Neural cell (in vitro differentiated cells): ENCODE measurements around the gene SPATA22.

ENCODE experiments used
- EP300 ChIP-seq: fragments of 450-650 bp; conservative IDR thresholded peaks from 2 replicates; pipeline ENCODE4 v1.6.1; 2014; ENCODE audit warnings: antibody characterized with exemption, mild to moderate bottlenecking, moderate library complexity; ENCODE audit not compliant: poor library complexity, severe bottlenecking
- EZH2 ChIP-seq: fragments of 200-600, 300-800 bp; shearing (Covaris generic), sonication (generic); IDR thresholded peaks from 2 replicates; pipeline ENCODE4 v1.6.1; 2014; ENCODE audit warnings: antibody characterized with exemption, low read length, borderline replicate concordance, mild to moderate bottlenecking; ENCODE audit not compliant: insufficient read depth, poor library complexity, severe bottlenecking
- MXI1 ChIP-seq: fragments of 450-650 bp; conservative IDR thresholded peaks from 2 replicates; pipeline ENCODE4 v1.6.1; 2014; ENCODE audit warnings: antibody characterized with exemption, mild to moderate bottlenecking; ENCODE audit not compliant: poor library complexity, severe bottlenecking
- POLR2AphosphoS5 ChIP-seq: IDR thresholded peaks from 2 replicates; pipeline ENCODE4 v1.6.1; 2012
- RAD21 ChIP-seq: fragments of 450-650 bp; conservative IDR thresholded peaks from 2 replicates; pipeline ENCODE4 v1.6.1; 2014; ENCODE audit warnings: antibody characterized with exemption, mild to moderate bottlenecking, moderate library complexity
- SMC3 ChIP-seq: fragments of 450-650 bp; conservative IDR thresholded peaks from 2 replicates; pipeline ENCODE4 v1.6.1; 2014; ENCODE audit warnings: antibody characterized with exemption, mild to moderate bottlenecking, moderate library complexity; ENCODE audit not compliant: poor library complexity
- TAF1 ChIP-seq: IDR thresholded peaks from 2 replicates; pipeline ENCODE4 v1.6.1; 2012; ENCODE audit warnings: low read depth
- TF ChIP-seq, protein P1 (sequence below): fragments of 450-650 bp; IDR thresholded peaks from 2 replicates; pipeline ENCODE4 v1.5.1; 2014; ENCODE audit warnings: antibody characterized with exemption, mild to moderate bottlenecking, moderate library complexity; ENCODE audit not compliant: poor library complexity, severe bottlenecking
- TF ChIP-seq, protein P2 (sequence below): IDR thresholded peaks from 2 replicates; pipeline ENCODE4 v1.6.1; 2012; ENCODE audit warnings: borderline replicate concordance

DNA sequence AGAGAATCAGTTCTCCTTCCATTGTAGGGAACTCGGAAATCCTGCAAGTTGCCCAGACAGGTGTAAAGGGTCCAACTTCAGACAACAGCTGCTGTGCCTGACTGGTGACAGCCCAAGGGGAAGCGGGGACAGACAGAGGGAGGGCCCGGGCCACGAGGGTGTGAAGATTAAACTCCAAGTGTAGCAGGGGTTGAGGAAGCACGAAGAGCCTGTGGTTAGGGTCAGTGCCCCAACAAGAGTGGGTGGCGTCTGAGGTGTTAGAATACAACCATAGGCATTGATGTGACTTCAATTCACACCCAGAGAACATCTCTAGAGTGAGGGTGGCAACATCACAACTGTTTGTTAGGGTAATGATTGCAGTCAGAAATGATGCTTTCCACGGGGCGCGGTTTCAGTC, 43.3 kb upstream of the SPATA22 start:
- TF ChIP-seq, protein P1, sequence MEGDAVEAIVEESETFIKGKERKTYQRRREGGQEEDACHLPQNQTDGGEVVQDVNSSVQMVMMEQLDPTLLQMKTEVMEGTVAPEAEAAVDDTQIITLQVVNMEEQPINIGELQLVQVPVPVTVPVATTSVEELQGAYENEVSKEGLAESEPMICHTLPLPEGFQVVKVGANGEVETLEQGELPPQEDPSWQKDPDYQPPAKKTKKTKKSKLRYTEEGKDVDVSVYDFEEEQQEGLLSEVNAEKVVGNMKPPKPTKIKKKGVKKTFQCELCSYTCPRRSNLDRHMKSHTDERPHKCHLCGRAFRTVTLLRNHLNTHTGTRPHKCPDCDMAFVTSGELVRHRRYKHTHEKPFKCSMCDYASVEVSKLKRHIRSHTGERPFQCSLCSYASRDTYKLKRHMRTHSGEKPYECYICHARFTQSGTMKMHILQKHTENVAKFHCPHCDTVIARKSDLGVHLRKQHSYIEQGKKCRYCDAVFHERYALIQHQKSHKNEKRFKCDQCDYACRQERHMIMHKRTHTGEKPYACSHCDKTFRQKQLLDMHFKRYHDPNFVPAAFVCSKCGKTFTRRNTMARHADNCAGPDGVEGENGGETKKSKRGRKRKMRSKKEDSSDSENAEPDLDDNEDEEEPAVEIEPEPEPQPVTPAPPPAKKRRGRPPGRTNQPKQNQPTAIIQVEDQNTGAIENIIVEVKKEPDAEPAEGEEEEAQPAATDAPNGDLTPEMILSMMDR, result no peak
- TF ChIP-seq EZH2 (no peak), SMC3 (no peak), EP300 (no peak), RAD21 (no peak), POLR2AphosphoS5 (no peak), TAF1 (no peak), MXI1 (no peak)
- TF ChIP-seq, protein P2, sequence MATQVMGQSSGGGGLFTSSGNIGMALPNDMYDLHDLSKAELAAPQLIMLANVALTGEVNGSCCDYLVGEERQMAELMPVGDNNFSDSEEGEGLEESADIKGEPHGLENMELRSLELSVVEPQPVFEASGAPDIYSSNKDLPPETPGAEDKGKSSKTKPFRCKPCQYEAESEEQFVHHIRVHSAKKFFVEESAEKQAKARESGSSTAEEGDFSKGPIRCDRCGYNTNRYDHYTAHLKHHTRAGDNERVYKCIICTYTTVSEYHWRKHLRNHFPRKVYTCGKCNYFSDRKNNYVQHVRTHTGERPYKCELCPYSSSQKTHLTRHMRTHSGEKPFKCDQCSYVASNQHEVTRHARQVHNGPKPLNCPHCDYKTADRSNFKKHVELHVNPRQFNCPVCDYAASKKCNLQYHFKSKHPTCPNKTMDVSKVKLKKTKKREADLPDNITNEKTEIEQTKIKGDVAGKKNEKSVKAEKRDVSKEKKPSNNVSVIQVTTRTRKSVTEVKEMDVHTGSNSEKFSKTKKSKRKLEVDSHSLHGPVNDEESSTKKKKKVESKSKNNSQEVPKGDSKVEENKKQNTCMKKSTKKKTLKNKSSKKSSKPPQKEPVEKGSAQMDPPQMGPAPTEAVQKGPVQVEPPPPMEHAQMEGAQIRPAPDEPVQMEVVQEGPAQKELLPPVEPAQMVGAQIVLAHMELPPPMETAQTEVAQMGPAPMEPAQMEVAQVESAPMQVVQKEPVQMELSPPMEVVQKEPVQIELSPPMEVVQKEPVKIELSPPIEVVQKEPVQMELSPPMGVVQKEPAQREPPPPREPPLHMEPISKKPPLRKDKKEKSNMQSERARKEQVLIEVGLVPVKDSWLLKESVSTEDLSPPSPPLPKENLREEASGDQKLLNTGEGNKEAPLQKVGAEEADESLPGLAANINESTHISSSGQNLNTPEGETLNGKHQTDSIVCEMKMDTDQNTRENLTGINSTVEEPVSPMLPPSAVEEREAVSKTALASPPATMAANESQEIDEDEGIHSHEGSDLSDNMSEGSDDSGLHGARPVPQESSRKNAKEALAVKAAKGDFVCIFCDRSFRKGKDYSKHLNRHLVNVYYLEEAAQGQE, result no peak
